K562 (cell line): ENCODE measurements around the gene IMPA2. TPM values are rescaled to one million over a fixed set of nuclear protein-coding genes. Genes with fewer than 3 reads are reported as not detected.

Experiments used
- ATAC-seq: fragments of 200-7000 bp; cut with Tn5 transposase; 3 replicates; pipeline ENCODE4 v1.9.1; 2020; ENCODE audit warnings: moderate library complexity
- BruUV-seq: library from RNA; stranded (reverse); fragments of 400-500 nt; replicated peaks from 2 replicates; lab custom pipeline; 2021; lab: Mats Ljungman, UMichigan
- CTCF ChIA-PET: fragments of 300-600 bp; formaldehyde crosslinking; extraction: SDS; loops from one replicate; lab custom pipeline; 2021; ENCODE audit warnings: low intra/inter-chr PET ratio; lab: Yijun Ruan, JAX
- POLR2A ChIA-PET: fragments of 300-600, 350-650 bp; sonication (Branson Sonifier 250); formaldehyde crosslinking; extraction: SDS; loops from one replicate; lab custom pipeline; 2021; ENCODE audit warnings: antibody characterized with exemption, inconsistent platforms; lab: Yijun Ruan, JAX
- DNase-seq, 4 experiments: peaks; one replicate each; pipeline versions ENCODE4 v3.0.0 to v3.0.0-alpha.2; 2011 to 2018; ENCODE audit warnings: low spot score in 3 of 4, mixed read lengths in 3 of 4; ENCODE audit errors: extremely low read depth in 1 of 4
- FAIRE-seq: peaks from 2 replicates; lab custom pipeline; 2011; peaks lifted over from hg19 to GRCh38; lab: Jason Lieb, UNC
- H2AFZ ChIP-seq: 2 replicates; pipeline ENCODE4 v1.6.0; 2011; ENCODE audit warnings: low read depth, low read length, control low read depth, inconsistent platforms
- H3K27ac ChIP-seq: fragments of 200-600 bp; 3 replicates; pipeline ENCODE4 v1.8.0; 2011; ENCODE audit warnings: low read depth, mild to moderate bottlenecking, control low read depth, inconsistent platforms, low read length, moderate library complexity, mixed read lengths; ENCODE audit errors: extremely low read depth
- H3K27me3 ChIP-seq, 2 experiments: fragments of 300-600 bp in 1 of 2; 2 replicates in 1 of 2; 3 replicates in 1 of 2; pipeline versions ENCODE4 v1.6.0 to v1.8.0; 2011; ENCODE audit warnings: inconsistent platforms in 2 of 2, low read length in 2 of 2, mild to moderate bottlenecking in 1 of 2, mixed read lengths in 1 of 2, moderate library complexity in 1 of 2; ENCODE audit not compliant: control insufficient read depth in 2 of 2, insufficient read depth in 2 of 2
- H3K36me3 ChIP-seq: fragments of 300-600 bp; 3 replicates; pipeline ENCODE4 v1.8.0; 2011; ENCODE audit warnings: mild to moderate bottlenecking, low read length, inconsistent platforms; ENCODE audit not compliant: control insufficient read depth, insufficient read depth
- H3K4me1 ChIP-seq, 2 experiments: fragments of 200-600 bp in 1 of 2; replicated peaks in 1 of 2; 2 replicates in 1 of 2; 3 replicates in 1 of 2; pipeline versions ENCODE4 v1.5.1 to v1.8.0; 2011; ENCODE audit warnings: inconsistent platforms in 2 of 2, low read length in 2 of 2, mild to moderate bottlenecking in 1 of 2, mixed read lengths in 1 of 2, moderate library complexity in 1 of 2; ENCODE audit not compliant: control insufficient read depth in 2 of 2, insufficient read depth in 2 of 2
- H3K4me2 ChIP-seq: 2 replicates; pipeline ENCODE4 v1.6.1; 2011; ENCODE audit warnings: low read length, control low read depth, inconsistent platforms, mixed read lengths; ENCODE audit not compliant: insufficient read depth
- H3K4me3 ChIP-seq: fragments of 200-600 bp; sonication (generic), shearing (Covaris generic); 2 replicates; pipeline ENCODE4 v1.5.1; 2016; ENCODE audit warnings: control low read depth, inconsistent platforms
- H3K79me2 ChIP-seq: fragments of 200-600 bp; 3 replicates; pipeline ENCODE4 v1.8.0; 2011; ENCODE audit warnings: low read length, inconsistent platforms; ENCODE audit not compliant: control insufficient read depth, insufficient read depth
- H3K9ac ChIP-seq, 2 experiments: 2 replicates each; pipeline versions ENCODE4 v1.6.0 to v1.6.1; 2011; ENCODE audit warnings: low read depth in 2 of 2, low read length in 2 of 2, control low read depth in 1 of 2, inconsistent platforms in 1 of 2, mild to moderate bottlenecking in 1 of 2, mixed read lengths in 1 of 2; ENCODE audit not compliant: insufficient read depth in 1 of 2
- H3K9me1 ChIP-seq: one replicate; pipeline ENCODE4 v1.6.0; 2011; ENCODE audit warnings: inconsistent platforms, mild to moderate bottlenecking, low read length, moderate library complexity; ENCODE audit not compliant: control insufficient read depth, insufficient read depth
- H3K9me3 ChIP-seq: replicated peaks from 2 replicates; pipeline ENCODE4 v1.5.1; 2011; ENCODE audit warnings: low read depth, low read length, inconsistent platforms; ENCODE audit not compliant: control insufficient read depth, insufficient read depth
- H4K20me1 ChIP-seq: replicated peaks from 2 replicates; pipeline ENCODE4 v1.6.1; 2011; ENCODE audit warnings: low read length, inconsistent platforms, mixed read lengths; ENCODE audit not compliant: control insufficient read depth, insufficient read depth
- BRD9 ChIP-seq: fragments of 450-650 bp; IDR thresholded peaks from 2 replicates; pipeline ENCODE4 v1.6.1; 2018; ENCODE audit warnings: low read depth; ENCODE audit not compliant: partially characterized antibody
- CBX1 ChIP-seq: sonication (generic); IDR thresholded peaks from 2 replicates; pipeline ENCODE4 v1.6.1; 2016; ENCODE audit warnings: antibody characterized with exemption, low read depth, mild to moderate bottlenecking
- FOXK2 ChIP-seq, 2 experiments: fragments of 450-650 bp; IDR thresholded peaks in 1 of 2; conservative IDR thresholded peaks in 1 of 2; 2 replicates each; pipeline ENCODE4 v1.6.1; 2016; ENCODE audit warnings: low read depth in 2 of 2, mild to moderate bottlenecking in 1 of 2
- MTA2 ChIP-seq: fragments of 450-650 bp; IDR thresholded peaks from 2 replicates; pipeline ENCODE4 v1.6.1; 2016; ENCODE audit warnings: low read depth
- OTX1 ChIP-seq: fragments of 450-650 bp; formaldehyde crosslinking; IDR thresholded peaks from 2 replicates; pipeline ENCODE4 v1.4.0; 2022; ENCODE audit warnings: mild to moderate bottlenecking
- PURB ChIP-seq: sonication (generic); formaldehyde crosslinking; IDR thresholded peaks from 2 replicates; pipeline ENCODE4 v1.9.0; 2021; ENCODE audit warnings: low read depth, mild to moderate bottlenecking, missing genetic modification reagents
- THRAP3 ChIP-seq: fragments of 450-650 bp; IDR thresholded peaks from 2 replicates; pipeline ENCODE4 v1.6.1; 2016; ENCODE audit warnings: mild to moderate bottlenecking, inconsistent platforms, borderline replicate concordance
- WGBS: fragments of 100-300 bp; shearing (Covaris generic); methylation state at CpG from one replicate; pipeline ENCODE4 v1.1.6; 2016; ENCODE audit warnings: low coverage, mixed read lengths; ENCODE audit not compliant: insufficient coverage; ENCODE audit errors: missing lambda C conversion rate; 5-methylcytosine and 5-hydroxymethylcytosine counted together
- in situ Hi-C: fragments of 300-500 bp; cut with MboI; formaldehyde crosslinking; loops from 4 replicates; pipeline ENCODE4 v1.15.0; 2018; ENCODE audit warnings: inconsistent platforms, mixed read lengths
- intact Hi-C: fragments of 100-400 bp; cut with micrococcal nuclease; formaldehyde crosslinking; loops from 2 replicates; pipeline ENCODE4 v1.14.2; 2022
- polyA plus RNA-seq, 8 experiments: library from polyadenylated mRNA; depleted of rRNA in 4 of 8; stranded (reverse) in 5 of 8; unstranded in 3 of 8; fragments of >200 nt; fragmentation: Nextera tagmentation in 2 of 8; fragmentation: Illumina TruSeq in 1 of 8; extraction: Ambion mirVana in 2 of 8; extraction: Trizol in 1 of 8; gene quantifications; 2 replicates each; pipeline versions ENCODE4 v1.2.1 to v1.2.3, GENCODE V29; 2011 to 2014; ENCODE audit warnings: inconsistent platforms in 1 of 8, missing spikeins in 1 of 8
- total RNA-seq, 7 experiments: library from RNA; depleted of rRNA in 6 of 7; stranded (reverse); fragments of >200 nt in 6 of 7; fragmentation: Illumina TruSeq in 2 of 7; extraction: Trizol in 2 of 7; gene quantifications; 2 replicates each; pipeline versions ENCODE4 v1.2.1 to v1.2.3, GENCODE V29; 2011 to 2021; ENCODE audit warnings: low replicate concordance in 1 of 7
- TF ChIP-seq, protein P1 (sequence below), 3 experiments: fragments of 200-800 bp in 1 of 3; fragments of 250-450 bp in 1 of 3; fragments of 450-650 bp in 1 of 3; sonication (Bioruptor Pico) in 1 of 3; sonication (Bioruptor generic) in 1 of 3; formaldehyde crosslinking in 1 of 3; IDR thresholded peaks; 2 replicates each; pipeline versions ENCODE4 v1.6.1 to v1.8.0; 2016 to 2022; ENCODE audit warnings: mild to moderate bottlenecking in 2 of 3, missing genetic modification characterization in 2 of 3, missing compliant biosample characterization in 1 of 3, moderate library complexity in 1 of 3

Gene IMPA2
- total and polyA plus RNA-seq, 9 of the 15 experiments (the other 6 are each of a cell fraction or from before 2014, with no cell fraction given): 0.62 to 11.3 (median 5.7) TPM

DNA sequence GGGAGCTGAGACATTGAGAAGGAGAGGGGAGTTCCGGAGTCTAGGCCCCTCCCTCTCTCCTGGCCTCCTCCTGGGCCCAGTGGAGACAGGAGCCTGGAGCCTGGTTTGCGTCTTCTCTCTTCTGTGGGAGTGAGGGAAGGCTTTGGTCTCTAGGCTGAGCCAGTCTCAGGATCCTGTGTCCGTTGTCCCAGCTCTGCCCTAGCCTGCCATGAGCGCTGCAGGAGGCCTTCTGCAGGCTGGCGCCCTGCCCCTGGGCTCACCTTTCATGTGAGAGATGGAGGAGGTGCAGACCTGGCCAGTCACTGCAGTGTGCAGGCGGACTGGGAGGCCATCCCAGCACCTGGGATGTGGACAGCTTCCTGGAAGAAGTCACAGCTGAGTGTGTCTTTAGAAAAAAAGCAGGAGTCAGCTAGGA, 8.7 kb downstream of the IMPA2 start:
- Histone ChIP-seq H3K4me2 (no peak overlapping the region), H2AFZ (no peak overlapping the region), H3K9ac (peak overlapping the region in 1 of 2 experiments; percentile 56; a peak in 1 of 4 replicates), H3K27me3 (no peaks in the 10 kb centered on the region), H3K9me1 (no peaks in the 10 kb centered on the region), H3K36me3 (no peaks in the 10 kb centered on the region), H3K27ac (no peak overlapping the region), H3K79me2 (no peaks in the 10 kb centered on the region), H3K4me1 (peaks cover 3 to 16% of the 10 kb centered on the region in 2 experiments; a peak in 3 of 5 replicates), H3K4me3 (no peak overlapping the region), H4K20me1 (0 out of 2 replicates have a peak, but pooled peaks cover 3% of the 10 kb centered on the region), H3K9me3 (no peaks in the 10 kb centered on the region)
- intact Hi-C loops (no loop called here), in situ Hi-C loops (loop anchor here (10.0 kb wide), 1 partner anchor 255 kb away; no protein-coding TSS in a partner anchor)
- WGBS: 50% methylated on average over 5 of the region's 6 CpGs
- ChIA-PET CTCF (no interaction called here), POLR2A (interaction anchor here (0.9 to 2.2 kb wide), 4 partner anchors 8 to 50 kb away, joined by 3 to 7 read pairs (median 4); partner anchors contain the start of gene IMPA2)
- no TSS peak for BruUV-seq
- FAIRE-seq: no peak
- no peak; the same call in 2 of the 3 replicates for ATAC-seq
- TF ChIP-seq THRAP3 (no peak), PURB (CRISPR knock-in tag) (no peak), MTA2 (no peak), FOXK2 (conservative IDR thresholded peaks at IDR 0.05 in 1 of 2, IDR thresholded peaks at IDR 0.05 in 1 of 2; ENCODE audit: low read depth in 2 of 2) (no peak), CBX1 (no peak), OTX1 (CRISPR knock-in tag) (no peak), BRD9 (no peak)
- TF ChIP-seq, protein P1, sequence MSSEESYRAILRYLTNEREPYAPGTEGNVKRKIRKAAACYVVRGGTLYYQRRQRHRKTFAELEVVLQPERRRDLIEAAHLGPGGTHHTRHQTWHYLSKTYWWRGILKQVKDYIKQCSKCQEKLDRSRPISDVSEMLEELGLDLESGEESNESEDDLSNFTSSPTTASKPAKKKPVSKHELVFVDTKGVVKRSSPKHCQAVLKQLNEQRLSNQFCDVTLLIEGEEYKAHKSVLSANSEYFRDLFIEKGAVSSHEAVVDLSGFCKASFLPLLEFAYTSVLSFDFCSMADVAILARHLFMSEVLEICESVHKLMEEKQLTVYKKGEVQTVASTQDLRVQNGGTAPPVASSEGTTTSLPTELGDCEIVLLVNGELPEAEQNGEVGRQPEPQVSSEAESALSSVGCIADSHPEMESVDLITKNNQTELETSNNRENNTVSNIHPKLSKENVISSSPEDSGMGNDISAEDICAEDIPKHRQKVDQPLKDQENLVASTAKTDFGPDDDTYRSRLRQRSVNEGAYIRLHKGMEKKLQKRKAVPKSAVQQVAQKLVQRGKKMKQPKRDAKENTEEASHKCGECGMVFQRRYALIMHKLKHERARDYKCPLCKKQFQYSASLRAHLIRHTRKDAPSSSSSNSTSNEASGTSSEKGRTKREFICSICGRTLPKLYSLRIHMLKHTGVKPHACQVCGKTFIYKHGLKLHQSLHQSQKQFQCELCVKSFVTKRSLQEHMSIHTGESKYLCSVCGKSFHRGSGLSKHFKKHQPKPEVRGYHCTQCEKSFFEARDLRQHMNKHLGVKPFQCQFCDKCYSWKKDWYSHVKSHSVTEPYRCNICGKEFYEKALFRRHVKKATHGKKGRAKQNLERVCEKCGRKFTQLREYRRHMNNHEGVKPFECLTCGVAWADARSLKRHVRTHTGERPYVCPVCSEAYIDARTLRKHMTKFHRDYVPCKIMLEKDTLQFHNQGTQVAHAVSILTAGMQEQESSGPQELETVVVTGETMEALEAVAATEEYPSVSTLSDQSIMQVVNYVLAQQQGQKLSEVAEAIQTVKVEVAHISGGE (CRISPR knock-in tag; IDR thresholded peaks at IDR 0.05): no peak
- DNase-seq: no peak
